Spleen (tissue), 7 donors: Measurements from ENCODE around the gene HDX.

Experiments
- CTCF ChIP-seq, 11 experiments: fragments of 200-600 bp in 7 of 11; fragments of 450-650 bp in 4 of 11; sonication (generic) in 4 of 11; IDR thresholded peaks in 8 of 11; conservative IDR thresholded peaks in 3 of 11; 1 replicate in 7 of 11; 2 replicates in 4 of 11; pipeline versions ENCODE4 v1.4.0 to v1.8.0; 2016 to 2021; ENCODE audit warnings: antibody characterized with exemption in 11 of 11, inconsistent platforms in 4 of 11, mild to moderate bottlenecking in 1 of 11
- POLR2A ChIP-seq, 3 donors: fragments of 450-650 bp; IDR thresholded peaks; one replicate each; pipeline ENCODE4 v1.5.1; 2017; ENCODE audit warnings: antibody characterized with exemption in 3 of 3, mild to moderate bottlenecking in 1 of 3
- donor health status: DM: no; HTN: no; CAD: no; lungs with moderate emphysema.
- donor health status: DM: no; HTN: no; CAD: no.
- donor health status: DM: no; HTN: no; CAD: no.

- TF ChIP-seq CTCF (IDR thresholded peaks at IDR 0.05 in 8 of 11, conservative IDR thresholded peaks at IDR 0.05 in 3 of 11) (peak in 5 of 11 experiments; percentile 21 to 61 (median 40)), POLR2A (IDR thresholded peaks at IDR 0.05) (no peak)
These were observed 162.5 kb downstream of the HDX start for GRCh38 chrX:84339507-84340364.
